Spleen (tissue), 11 donors: ENCODE measurements around the gene JARID2. TPM values are rescaled to one million over a fixed set of nuclear protein-coding genes. Genes with fewer than 3 reads are reported as not detected.

Experiments used
- DNase-seq: peaks from one replicate; pipeline ENCODE4 v3.0.0-alpha.2; 2020
- H3K27ac ChIP-seq, 8 donors: fragments of 200-600 bp; sonication (generic) in 7 of 8; 1 replicate in 4 of 8; 2 replicates in 4 of 8; pipeline versions ENCODE4 v1.5.0 to v1.8.0; 2016 to 2021; ENCODE audit warnings: inconsistent platforms in 4 of 8, mild to moderate bottlenecking in 4 of 8, moderate library complexity in 1 of 8
- H3K27me3 ChIP-seq, 7 donors: fragments of 200-600 bp; sonication (generic) in 6 of 7; replicated peaks in 1 of 7; 1 replicate in 4 of 7; 2 replicates in 3 of 7; pipeline versions ENCODE4 v1.5.0 to v1.8.0; 2016 to 2021; ENCODE audit warnings: inconsistent platforms in 3 of 7, mild to moderate bottlenecking in 1 of 7
- H3K36me3 ChIP-seq, 6 donors: fragments of 200-600 bp; sonication (generic) in 5 of 6; 1 replicate in 4 of 6; 2 replicates in 2 of 6; pipeline versions ENCODE4 v1.5.0 to v1.8.0; 2016 to 2021; ENCODE audit warnings: inconsistent platforms in 2 of 6
- H3K4me1 ChIP-seq, 6 donors: fragments of 200-600 bp; sonication (generic) in 5 of 6; 1 replicate in 3 of 6; 2 replicates in 3 of 6; pipeline versions ENCODE4 v1.5.0 to v1.8.0; 2016 to 2021; ENCODE audit warnings: inconsistent platforms in 3 of 6
- H3K4me3 ChIP-seq, 8 donors: fragments of 200-600 bp; sonication (generic) in 7 of 8; 1 replicate in 4 of 8; 2 replicates in 4 of 8; pipeline versions ENCODE4 v1.5.0 to v1.8.0; 2016 to 2021; ENCODE audit warnings: inconsistent platforms in 4 of 8, mild to moderate bottlenecking in 4 of 8, moderate library complexity in 2 of 8
- H3K9me3 ChIP-seq, 8 donors: fragments of 200-600 bp; sonication (generic) in 7 of 8; 1 replicate in 4 of 8; 2 replicates in 4 of 8; pipeline versions ENCODE4 v1.5.0 to v1.8.0; 2016 to 2021; ENCODE audit warnings: inconsistent platforms in 4 of 8
- POLR2A ChIP-seq, 3 donors: fragments of 450-650 bp; IDR thresholded peaks; one replicate each; pipeline ENCODE4 v1.5.1; 2017; ENCODE audit warnings: antibody characterized with exemption in 3 of 3, mild to moderate bottlenecking in 1 of 3
- POLR2AphosphoS5 ChIP-seq, 3 donors: sonication (generic); formaldehyde crosslinking; IDR thresholded peaks; one replicate each; pipeline ENCODE4 v1.5.1; 2017; ENCODE audit warnings: antibody characterized with exemption in 3 of 3
- WGBS, 5 donors: extraction: QIAGEN DNeasy Blood & Tissue Kit in 3 of 5; methylation state at CpG; one replicate each; pipeline versions ENCODE4 v1.1.5 to v1.1.7; 2013 to 2018; 5-methylcytosine and 5-hydroxymethylcytosine counted together
- intact Hi-C: fragments of 100-400 bp; cut with DNase I; formaldehyde crosslinking; loops from one replicate; pipeline ENCODE4 v1.15.0; 2023; ENCODE audit warnings: low total_unique reads
- polyA plus RNA-seq, 3 donors: library from polyadenylated mRNA; stranded (reverse); fragments of 200-250 nt; gene quantifications; one replicate each; pipeline ENCODE4 v1.2.1, GENCODE V29; 2013
- total RNA-seq, 7 donors: library from RNA; depleted of rRNA in 3 of 7; stranded (reverse); fragments of >200 nt in 3 of 7; fragmentation: NEBNext Ultra II Directional in 4 of 7; extraction: Animal tissue kit (Norgen Biotek cat#: 25700) in 4 of 7; gene quantifications; one replicate each; pipeline versions ENCODE4 v1.1.0 to v1.2.1, GENCODE V29; 2016 to 2021
- TF ChIP-seq, protein P1 (sequence below), 11 experiments: fragments of 200-600 bp in 7 of 11; fragments of 450-650 bp in 4 of 11; sonication (generic) in 4 of 11; IDR thresholded peaks in 8 of 11; conservative IDR thresholded peaks in 3 of 11; 1 replicate in 7 of 11; 2 replicates in 4 of 11; pipeline versions ENCODE4 v1.4.0 to v1.8.0; 2016 to 2021; ENCODE audit warnings: antibody characterized with exemption in 11 of 11, inconsistent platforms in 4 of 11, mild to moderate bottlenecking in 1 of 11
- donor health status: healthy with polysubstance abuse.
- donor health status: DM: no; HTN: no; CAD: no; lungs with moderate emphysema.
- donor health status: DM: no; HTN: no; CAD: no.
- donor health status: Bipolar disorder and iron deficiency.
- donor health status: healthy.
- donor health status: DM: no; HTN: no; CAD: no.
- donor health status: DM: yes; HTN: yes; CAD: no.

Gene JARID2
- total and polyA plus RNA-seq, 10 donors, result 4.4 to 27.1 (median 20.6) TPM

DNA sequence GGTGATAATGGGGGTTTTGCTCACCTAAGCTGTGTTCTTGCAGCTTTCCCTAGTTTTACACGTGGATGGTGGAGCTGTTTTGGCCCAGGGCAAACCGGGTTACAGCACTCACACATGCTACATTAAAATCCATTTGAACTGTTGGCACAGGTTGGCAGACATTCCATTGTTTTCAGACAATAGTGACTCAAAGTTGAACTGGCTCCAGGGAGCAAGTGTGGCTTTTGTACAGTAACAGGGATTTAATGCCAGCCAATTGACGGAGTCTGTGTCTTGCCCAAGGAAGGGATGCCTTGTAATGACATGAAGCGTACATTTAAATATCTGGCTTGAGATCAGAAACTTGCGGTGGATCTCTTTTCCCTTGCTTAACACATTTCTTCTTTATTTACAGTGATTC lies 233.9 kb downstream of the JARID2 start:
- peaks cover 0 to 24% (median 5%) of the 10 kb centered on the region in 6 donors for H3K36me3 ChIP-seq
- WGBS, 5 donors, result 78 to 88% (median 83%) methylated on average over 5 of the region's 5 CpGs
- TF ChIP-seq POLR2AphosphoS5 (IDR thresholded peaks at IDR 0.05) (no peak), POLR2A (IDR thresholded peaks at IDR 0.05) (no peak)
- TF ChIP-seq, protein P1, sequence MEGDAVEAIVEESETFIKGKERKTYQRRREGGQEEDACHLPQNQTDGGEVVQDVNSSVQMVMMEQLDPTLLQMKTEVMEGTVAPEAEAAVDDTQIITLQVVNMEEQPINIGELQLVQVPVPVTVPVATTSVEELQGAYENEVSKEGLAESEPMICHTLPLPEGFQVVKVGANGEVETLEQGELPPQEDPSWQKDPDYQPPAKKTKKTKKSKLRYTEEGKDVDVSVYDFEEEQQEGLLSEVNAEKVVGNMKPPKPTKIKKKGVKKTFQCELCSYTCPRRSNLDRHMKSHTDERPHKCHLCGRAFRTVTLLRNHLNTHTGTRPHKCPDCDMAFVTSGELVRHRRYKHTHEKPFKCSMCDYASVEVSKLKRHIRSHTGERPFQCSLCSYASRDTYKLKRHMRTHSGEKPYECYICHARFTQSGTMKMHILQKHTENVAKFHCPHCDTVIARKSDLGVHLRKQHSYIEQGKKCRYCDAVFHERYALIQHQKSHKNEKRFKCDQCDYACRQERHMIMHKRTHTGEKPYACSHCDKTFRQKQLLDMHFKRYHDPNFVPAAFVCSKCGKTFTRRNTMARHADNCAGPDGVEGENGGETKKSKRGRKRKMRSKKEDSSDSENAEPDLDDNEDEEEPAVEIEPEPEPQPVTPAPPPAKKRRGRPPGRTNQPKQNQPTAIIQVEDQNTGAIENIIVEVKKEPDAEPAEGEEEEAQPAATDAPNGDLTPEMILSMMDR (IDR thresholded peaks at IDR 0.05 in 8 of 11, conservative IDR thresholded peaks at IDR 0.05 in 3 of 11), result no peak
- H3K4me3 ChIP-seq, result no peak overlapping the region
- H3K27me3 ChIP-seq, result no peaks in the 10 kb centered on the region
- DNase-seq, result no peak
- intact Hi-C loops, result no loop called here
- H3K9me3 ChIP-seq, result no peaks in the 10 kb centered on the region
- H3K27ac ChIP-seq, result no peak overlapping the region
- H3K4me1 ChIP-seq, result peaks cover 6 to 91% (median 42%) of the 10 kb centered on the region in 6 donors

DNA sequence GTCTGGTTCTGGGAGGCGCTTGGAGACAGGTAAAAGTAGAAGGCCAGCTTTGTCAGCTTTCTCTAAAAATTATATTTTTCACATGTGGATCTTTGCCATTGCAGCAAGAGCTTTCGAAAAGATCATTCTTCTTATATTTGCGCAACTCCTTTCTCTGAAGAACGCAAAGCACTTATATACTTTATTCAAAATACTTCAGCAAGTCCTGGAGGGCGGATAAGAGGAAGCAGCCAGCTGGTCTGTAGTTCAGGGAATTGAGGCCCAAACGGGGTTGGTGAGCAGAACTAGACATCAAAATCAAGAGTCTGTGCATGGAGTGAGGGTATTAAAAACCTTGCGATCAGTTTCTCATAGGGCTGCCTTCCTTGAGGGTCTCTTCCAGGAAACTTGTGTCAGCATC lies 234.7 kb downstream of the JARID2 start:
- H3K4me3 ChIP-seq, result no peak overlapping the region
- no peaks in the 10 kb centered on the region for H3K9me3 ChIP-seq
- no peaks in the 10 kb centered on the region for H3K27me3 ChIP-seq
- WGBS, 5 donors, result 62 to 76% (median 74%) methylated on average over 7 of the region's 7 CpGs
- peaks cover 0 to 16% (median 0%) of the 10 kb centered on the region in 6 donors for H3K36me3 ChIP-seq
- TF ChIP-seq, protein P1 (IDR thresholded peaks at IDR 0.05 in 8 of 11, conservative IDR thresholded peaks at IDR 0.05 in 3 of 11), result no peak
- H3K27ac ChIP-seq, result no peak overlapping the region
- no peak for DNase-seq
- peaks cover 6 to 88% (median 34%) of the 10 kb centered on the region in 6 donors for H3K4me1 ChIP-seq
- intact Hi-C loops, result no loop called here

DNA sequence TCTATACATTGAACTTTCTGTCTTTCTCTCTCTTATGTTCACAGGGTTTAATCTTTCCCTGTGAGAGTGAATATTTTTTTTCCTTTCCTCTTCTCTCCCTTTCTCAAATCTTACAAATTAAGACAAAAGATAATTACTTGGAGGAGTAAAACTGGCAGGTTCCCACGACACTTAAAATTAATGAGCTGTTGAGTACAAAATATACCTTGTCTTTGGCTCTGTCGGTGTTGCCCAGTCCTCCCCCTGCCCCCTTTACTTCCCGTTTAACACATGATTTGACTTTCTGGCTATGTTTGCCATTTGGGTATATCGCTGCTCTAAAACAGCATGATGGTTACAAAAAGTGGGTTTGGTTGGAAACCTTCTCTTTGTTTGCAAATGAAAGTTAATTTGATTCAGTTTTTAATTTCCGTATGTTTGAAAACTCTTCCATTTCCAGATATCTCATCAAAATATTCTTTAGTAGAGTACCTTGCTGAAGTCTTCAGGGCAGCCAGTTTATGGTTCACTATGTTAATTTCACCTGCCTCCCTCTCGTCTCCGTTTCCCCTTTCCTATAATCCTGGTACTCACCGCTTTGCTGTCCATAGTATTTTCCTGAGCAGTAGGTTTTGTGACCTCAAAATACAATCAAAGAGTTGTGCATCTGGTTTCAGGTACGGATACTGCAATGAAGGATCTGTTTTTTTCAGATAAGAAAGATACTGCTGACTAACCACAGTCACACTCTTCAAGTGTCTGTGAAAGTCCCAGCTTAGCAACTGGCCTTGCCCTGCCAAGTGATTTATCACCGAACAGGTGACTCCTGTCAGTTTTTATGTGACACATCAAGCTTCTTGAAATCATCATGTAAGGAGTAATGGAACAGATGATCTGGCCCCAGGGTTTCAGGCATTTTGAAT lies 235.8 kb downstream of the JARID2 start:
- H3K4me1 ChIP-seq, result peaks cover under 1 to 85% (median 25%) of the 10 kb centered on the region in 6 donors
- no peak overlapping the region for H3K27ac ChIP-seq
- no peak overlapping the region for H3K4me3 ChIP-seq
- TF ChIP-seq, protein P1 (IDR thresholded peaks at IDR 0.05 in 8 of 11, conservative IDR thresholded peaks at IDR 0.05 in 3 of 11), result no peak
- no peak for TF ChIP-seq POLR2A (IDR thresholded peaks at IDR 0.05)
- TF ChIP-seq POLR2AphosphoS5 (IDR thresholded peaks at IDR 0.05), result no peak
- 43 to 70% (median 51%) methylated on average over 10 of the region's 10 CpGs for WGBS, 5 donors
- no peaks in the 10 kb centered on the region for H3K9me3 ChIP-seq
- DNase-seq, result no peak
- no peaks in the 10 kb centered on the region for H3K27me3 ChIP-seq
- intact Hi-C loops, result no loop called here
- H3K36me3 ChIP-seq, result peaks cover 0 to 6% (median 0%) of the 10 kb centered on the region in 6 donors

DNA sequence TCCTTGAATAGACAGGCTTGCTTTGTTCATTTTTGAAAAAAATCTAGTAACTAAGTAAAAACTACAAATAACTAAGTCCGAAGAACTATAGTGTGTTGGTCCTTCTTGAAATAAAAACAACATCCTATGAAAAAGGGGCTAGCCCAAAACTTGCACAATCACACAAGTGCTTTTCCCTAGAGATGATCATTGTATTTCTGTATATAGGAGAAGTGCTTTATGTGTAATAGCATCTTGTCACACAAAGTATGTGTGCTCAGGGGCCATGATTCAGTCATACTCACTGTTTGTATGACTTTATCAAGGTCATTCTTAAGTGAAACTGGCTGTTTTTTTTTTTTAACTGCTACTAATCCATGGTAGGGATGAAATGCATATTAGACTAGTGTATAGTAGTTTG lies 237.2 kb downstream of the JARID2 start:
- no peaks in the 10 kb centered on the region for H3K9me3 ChIP-seq
- H3K27ac ChIP-seq, result no peak overlapping the region
- H3K4me1 ChIP-seq, result peaks cover 0 to 71% (median 15%) of the 10 kb centered on the region in 6 donors
- intact Hi-C loops, result no loop called here
- H3K4me3 ChIP-seq, result no peak overlapping the region
- peaks cover 0 to 20% (median 11%) of the 10 kb centered on the region in 6 donors for H3K36me3 ChIP-seq
- WGBS, 5 donors, result 95 to 100% (median 96%) methylated on average over 1 of the region's 1 CpG
- TF ChIP-seq POLR2A (IDR thresholded peaks at IDR 0.05), result no peak
- TF ChIP-seq, protein P1 (IDR thresholded peaks at IDR 0.05 in 8 of 11, conservative IDR thresholded peaks at IDR 0.05 in 3 of 11), result no peak
- TF ChIP-seq POLR2AphosphoS5 (IDR thresholded peaks at IDR 0.05), result no peak
- no peak for DNase-seq
- no peaks in the 10 kb centered on the region for H3K27me3 ChIP-seq
